ENCODE measurements around the gene HUS1. TPM values are rescaled to one million over a fixed set of nuclear protein-coding genes. Genes with fewer than 3 reads are reported as not detected.

Gene HUS1
- total and polyA plus RNA-seq, 2 of the 8 experiments (the other 6 are each of a cell fraction or from before 2014, with no cell fraction given), result 15.0 to 33.0 TPM

DNA sequence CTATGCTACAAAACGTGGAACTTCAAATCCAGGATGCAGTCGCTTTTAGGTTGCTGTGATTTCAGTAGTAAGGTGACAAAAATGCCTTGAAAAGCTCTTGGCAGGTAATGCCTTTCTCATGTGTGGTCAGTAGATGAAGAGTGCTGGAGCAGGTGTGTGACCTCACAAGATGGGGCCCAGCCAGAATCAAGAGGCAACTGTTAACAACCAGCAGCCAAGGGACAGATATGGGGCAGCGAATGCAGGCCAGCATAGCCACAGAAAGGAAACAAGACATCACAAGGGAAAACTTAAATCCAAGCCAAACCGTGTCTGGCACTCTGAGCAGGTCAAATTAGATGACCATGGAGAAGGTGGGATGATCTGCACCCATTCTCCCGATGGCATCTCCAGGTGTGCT is 12.3 kb downstream of the HUS1 start:
- Histone ChIP-seq H3K9me3 (ENCODE audit: insufficient read depth in 2 of 2, low read depth in 1 of 2, low read length in 1 of 2) (no peaks in the 10 kb centered on the region), H2BK15ac (ENCODE audit: low read length) (no peak overlapping the region), H3K4ac (replicated peaks; ENCODE audit: insufficient read length, low read depth, low read length) (no peak overlapping the region), H3K36me3 (ENCODE audit: control insufficient read depth in 2 of 4, insufficient read depth in 4 of 4, low read length in 3 of 4) (peaks cover 25 to 66% (median 50%) of the 10 kb centered on the region in 4 experiments), H3K9ac (replicated peaks in 1 of 4; ENCODE audit: extremely low read depth in 1 of 4, low read depth in 3 of 4, low read length in 3 of 4) (no peak overlapping the region), H3K27ac (ENCODE audit: low read depth, low read length) (no peak overlapping the region), H2AFZ (ENCODE audit: low read length) (no peak overlapping the region), H3K23me2 (ENCODE audit: low read depth, low read length) (no peaks in the 10 kb centered on the region), H3K4me2 (ENCODE audit: insufficient read depth in 1 of 2, low read depth in 2 of 2, low read length in 2 of 2) (no peak overlapping the region), H2BK120ac (replicated peaks; ENCODE audit: low read depth, low read length) (no peak overlapping the region), H4K91ac (replicated peaks; ENCODE audit: insufficient read length, low read length) (no peak overlapping the region), H3K56ac (replicated peaks; ENCODE audit: insufficient read length, low read depth, low read length) (no peak overlapping the region), H2BK5ac (ENCODE audit: low read depth, low read length) (no peak overlapping the region), H4K8ac (ENCODE audit: extremely low read depth, insufficient read depth, low read length) (no peak overlapping the region), H3K18ac (ENCODE audit: extremely low read depth, low read length) (no peak overlapping the region), H3K4me1 (replicated peaks in 1 of 4; ENCODE audit: control insufficient read depth in 3 of 4, insufficient read depth in 4 of 4, low read length in 3 of 4) (no peaks in the 10 kb centered on the region), H3K14ac (ENCODE audit: insufficient read length) (no peak overlapping the region), H3K4me3 (ENCODE audit: extremely low read depth in 1 of 4, insufficient read depth in 2 of 4, low read depth in 3 of 4, low read length in 4 of 4) (no peak overlapping the region), H3K27me3 (replicated peaks in 1 of 4; ENCODE audit: control insufficient read depth in 3 of 4, extremely low read depth in 1 of 4, insufficient read depth in 3 of 4, low read length in 3 of 4) (no peaks in the 10 kb centered on the region), H2AK5ac (ENCODE audit: low read depth, low read length) (no peak overlapping the region), H3K79me2 (ENCODE audit: control insufficient read depth in 1 of 2, insufficient read depth in 2 of 2, low read length in 2 of 2) (no peaks in the 10 kb centered on the region; a peak in 1 of 4 replicates), H2BK12ac (ENCODE audit: low read depth, low read length) (no peak overlapping the region), H3K23ac (ENCODE audit: insufficient read length) (no peak overlapping the region), H4K5ac (ENCODE audit: insufficient read length, low read depth, low read length) (no peak overlapping the region), H3K79me1 (ENCODE audit: low read depth, low read length) (0 out of 2 replicates have a peak, but pooled peaks cover 2% of the 10 kb centered on the region), H4K20me1 (replicated peaks in 1 of 2; ENCODE audit: control insufficient read depth in 1 of 2, insufficient read depth in 2 of 2, low read length in 2 of 2) (peaks cover 0 to 10% of the 10 kb centered on the region in 2 experiments), H2BK20ac (ENCODE audit: low read length) (no peak overlapping the region)
- CTCF ChIA-PET (ENCODE audit: partially characterized antibody), result interaction anchor here (1.1 to 2.8 kb wide), 6 partner anchors 10 to 701 kb away, joined by 3 to 16 read pairs (median 4); no protein-coding TSS in a partner anchor
- DNase-seq (ENCODE audit: low read depth in 1 of 2, low spot score in 2 of 2), result no peak
- FAIRE-seq, result no peak
- POLR2A ChIA-PET (ENCODE audit: partially characterized antibody), result interaction anchor here (0.8 to 1.1 kb wide), 3 partner anchors 11 to 115 kb away, joined by 3 to 4 read pairs (median 3); no protein-coding TSS in a partner anchor
- TF ChIP-seq HDAC6 (IDR thresholded peaks at IDR 0.05; ENCODE audit: low read depth, low read length), result no peak
- 93% methylated on average over 5 of the region's 5 CpGs; no CpG with 5 or more reads in 1 of the 2 experiments for WGBS, 2 experiments (ENCODE audit: extremely low coverage in 1 of 2, insufficient coverage in 1 of 2, insufficient read length in 1 of 2, insufficient replicate concordance in 2 of 2, low coverage in 1 of 2, low lambda C conversion rate in 2 of 2, missing lambda C conversion rate in 1 of 2)
